ENCODE results near the gene ADTRP.

- TF ChIP-seq POLR2AphosphoS5 (IDR thresholded peaks at IDR 0.05), result no peak
- no peak for TF ChIP-seq CTCF (IDR thresholded peaks at IDR 0.05)
Observed at GRCh38 chr6:11740875-11741274, 37.7 kb downstream of the ADTRP start.
